ENCODE data around the gene ARHGAP22. TPM values are rescaled to one million over a fixed set of nuclear protein-coding genes. Genes with fewer than 3 reads are reported as not detected.

The ARHGAP22 gene
- total RNA-seq, 1 donor from 2014 or later, result 2.0 TPM

DNA sequence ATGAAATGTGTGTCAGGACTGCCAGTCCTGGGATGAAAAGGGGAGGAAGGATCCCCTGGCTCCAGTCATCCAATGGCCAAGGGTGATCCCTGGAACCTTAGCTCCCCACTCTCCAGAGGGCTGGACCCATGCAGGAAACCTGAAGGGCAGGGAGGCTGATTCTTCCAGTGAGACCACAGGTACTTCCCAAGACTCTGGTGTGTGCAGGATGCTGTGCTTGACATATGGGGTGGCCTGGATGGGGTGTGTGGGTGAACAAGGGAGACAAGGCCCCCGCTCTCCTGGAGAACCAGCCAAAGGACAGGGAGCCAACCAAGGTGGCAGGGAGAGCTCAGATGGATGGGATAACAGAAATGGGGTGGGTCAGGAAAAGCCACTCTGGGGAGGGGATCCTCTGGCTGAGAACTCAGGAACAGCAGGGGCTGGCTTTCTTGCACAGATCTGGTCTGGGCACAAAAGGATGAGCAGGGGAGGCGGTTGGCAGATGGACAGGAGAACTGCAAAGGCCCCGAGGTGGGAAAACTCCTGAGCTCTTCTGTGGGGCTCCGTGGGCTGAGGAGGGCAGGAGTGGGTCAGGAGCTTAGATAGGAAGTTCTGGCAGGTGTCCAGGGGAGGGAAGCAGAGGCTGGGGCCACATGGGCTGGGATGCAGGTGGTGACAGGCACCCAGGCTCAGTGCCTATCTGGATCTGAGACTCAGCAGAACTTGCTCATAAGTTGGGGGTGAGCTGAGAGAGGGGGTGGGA lies 100.6 kb downstream of the ARHGAP22 start:
- DNase-seq (ENCODE audit: low spot score in 2 of 2), result no peak

DNA sequence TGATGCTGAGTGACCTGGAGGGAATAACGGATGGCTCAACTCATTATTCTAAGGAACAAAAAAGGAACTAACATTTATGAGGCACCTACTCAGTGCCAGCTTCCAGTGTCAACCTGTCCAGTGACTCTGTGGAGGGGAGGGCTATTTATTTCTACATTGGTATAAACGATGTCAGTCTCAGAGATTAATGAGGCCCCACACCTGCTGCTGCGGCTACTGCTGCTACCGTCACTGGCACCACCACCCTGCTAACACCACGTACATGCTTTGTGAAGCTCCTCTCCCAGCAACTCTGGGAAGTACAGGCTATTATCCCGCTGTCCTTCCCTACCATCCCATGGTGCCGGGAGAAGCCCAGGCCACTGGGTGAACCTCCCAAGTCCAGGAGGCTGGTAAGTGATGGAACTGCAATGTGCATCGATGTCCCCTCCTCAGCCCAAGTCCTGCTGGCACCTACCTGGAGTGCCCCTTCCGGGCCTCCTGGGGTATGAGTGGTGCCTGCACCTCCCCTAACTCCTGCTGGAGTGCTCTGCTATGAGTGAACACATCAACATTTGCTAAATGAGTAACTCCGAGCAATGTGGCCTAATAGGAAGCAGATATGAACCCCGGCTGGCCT lies 101.5 kb downstream of the ARHGAP22 start:
- no peaks in the 10 kb centered on the region for H3K27me3 ChIP-seq
- no peaks in the 10 kb centered on the region for H3K9me3 ChIP-seq
- H3K4me3 ChIP-seq, result no peak overlapping the region
- no peaks in the 10 kb centered on the region for H3K4me1 ChIP-seq
- TF ChIP-seq CTCF (IDR thresholded peaks at IDR 0.05), result no peak
- H3K27ac ChIP-seq, result no peak overlapping the region
- intact Hi-C loops (cut with DNase I), result no loop called here
- peak in 1 of 2 donors; percentile 55 for DNase-seq (ENCODE audit: low spot score in 2 of 2)
- no peaks in the 10 kb centered on the region for H3K36me3 ChIP-seq

More for the DNA sequence above, 100.6 kb downstream of the ARHGAP22 start:
- no peak overlapping the region for H3K27ac ChIP-seq
- H3K4me1 ChIP-seq, result no peaks in the 10 kb centered on the region
- no peak for TF ChIP-seq CTCF (IDR thresholded peaks at IDR 0.05)
- H3K36me3 ChIP-seq, result no peaks in the 10 kb centered on the region
- no peaks in the 10 kb centered on the region for H3K9me3 ChIP-seq
- intact Hi-C loops (cut with DNase I), result no loop called here
- no peaks in the 10 kb centered on the region for H3K27me3 ChIP-seq
- H3K4me3 ChIP-seq, result no peak overlapping the region

GRCh38 chr10:48502791-48503190 lies 102.1 kb downstream of the ARHGAP22 start:
- no peak overlapping the region for H3K4me3 ChIP-seq
- H3K4me1 ChIP-seq, result no peaks in the 10 kb centered on the region
- intact Hi-C loops (cut with DNase I), result no loop called here
- H3K27me3 ChIP-seq, result no peaks in the 10 kb centered on the region
- DNase-seq (ENCODE audit: low spot score in 2 of 2), result peak in 1 of 2 donors; percentile 25
- H3K36me3 ChIP-seq, result no peaks in the 10 kb centered on the region
- H3K27ac ChIP-seq, result no peak overlapping the region
- H3K9me3 ChIP-seq, result no peaks in the 10 kb centered on the region
- TF ChIP-seq CTCF (IDR thresholded peaks at IDR 0.05), result no peak

- Histone ChIP-seq H3K4me1 (peaks cover 0 to 1% of the 10 kb centered on the region in 2 donors), H3K36me3 (no peaks in the 10 kb centered on the region), H3K27ac (no peak overlapping the region), H3K27me3 (no peaks in the 10 kb centered on the region), H3K4me3 (no peak overlapping the region), H3K9me3 (no peaks in the 10 kb centered on the region)
- intact Hi-C loops (cut with DNase I), result no loop called here
- peak in 1 of 2 donors; percentile 50 for DNase-seq (ENCODE audit: low spot score in 2 of 2)
- no peak for TF ChIP-seq CTCF (IDR thresholded peaks at IDR 0.05)
These were observed 102.8 kb downstream of the ARHGAP22 start for GRCh38 chr10:48501787-48502771.

DNA sequence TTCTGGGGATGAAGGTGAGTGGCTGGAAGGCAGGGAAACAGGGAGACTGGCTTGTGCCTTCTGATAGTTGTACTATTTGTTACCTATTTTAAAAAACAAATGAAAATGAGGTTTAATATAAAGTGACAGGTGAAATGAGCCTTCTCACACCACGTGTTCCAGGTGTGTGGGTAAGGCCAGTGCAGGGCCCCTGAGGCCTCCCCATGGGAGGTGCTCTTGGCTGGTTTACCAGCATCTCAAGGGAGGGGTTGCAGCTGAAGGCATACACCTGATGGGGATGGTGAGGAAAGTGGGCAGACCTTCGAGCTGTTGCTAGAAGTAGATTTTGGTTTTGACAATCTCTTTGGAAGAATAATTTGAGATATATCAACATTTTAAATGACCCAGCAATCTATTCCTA lies 103.6 kb downstream of the ARHGAP22 start:
- DNase-seq (ENCODE audit: low spot score in 2 of 2), result peak in 1 of 2 donors; percentile 50
- Histone ChIP-seq H3K9me3 (no peaks in the 10 kb centered on the region), H3K27ac (no peak overlapping the region), H3K4me1 (peaks cover 0 to 2% of the 10 kb centered on the region in 2 donors), H3K4me3 (no peak overlapping the region), H3K27me3 (no peaks in the 10 kb centered on the region), H3K36me3 (no peaks in the 10 kb centered on the region)
- intact Hi-C loops (cut with DNase I), result no loop called here
- no peak for TF ChIP-seq CTCF (IDR thresholded peaks at IDR 0.05)

All from ascending aorta (tissue), 2 donors.